NOMO-1 treated with dmso at 0.1 percent for 144 hours (cell line): ENCODE data around the gene RAB26.
A peak's percentile ranks its signal among the peaks of the same experiment; 100 is the strongest.
"Not testable (repeated sequence)": the region's sequence is repeated elsewhere in the genome, so short reads cannot be mapped to it uniquely, and the experiment has no call there.

Source experiments
- DNase-seq: peaks from one replicate; lab custom pipeline; 2025; ENCODE audit not compliant: unreplicated experiment; lab: John Stamatoyannopoulos, UW

Gene RAB26

DNA sequence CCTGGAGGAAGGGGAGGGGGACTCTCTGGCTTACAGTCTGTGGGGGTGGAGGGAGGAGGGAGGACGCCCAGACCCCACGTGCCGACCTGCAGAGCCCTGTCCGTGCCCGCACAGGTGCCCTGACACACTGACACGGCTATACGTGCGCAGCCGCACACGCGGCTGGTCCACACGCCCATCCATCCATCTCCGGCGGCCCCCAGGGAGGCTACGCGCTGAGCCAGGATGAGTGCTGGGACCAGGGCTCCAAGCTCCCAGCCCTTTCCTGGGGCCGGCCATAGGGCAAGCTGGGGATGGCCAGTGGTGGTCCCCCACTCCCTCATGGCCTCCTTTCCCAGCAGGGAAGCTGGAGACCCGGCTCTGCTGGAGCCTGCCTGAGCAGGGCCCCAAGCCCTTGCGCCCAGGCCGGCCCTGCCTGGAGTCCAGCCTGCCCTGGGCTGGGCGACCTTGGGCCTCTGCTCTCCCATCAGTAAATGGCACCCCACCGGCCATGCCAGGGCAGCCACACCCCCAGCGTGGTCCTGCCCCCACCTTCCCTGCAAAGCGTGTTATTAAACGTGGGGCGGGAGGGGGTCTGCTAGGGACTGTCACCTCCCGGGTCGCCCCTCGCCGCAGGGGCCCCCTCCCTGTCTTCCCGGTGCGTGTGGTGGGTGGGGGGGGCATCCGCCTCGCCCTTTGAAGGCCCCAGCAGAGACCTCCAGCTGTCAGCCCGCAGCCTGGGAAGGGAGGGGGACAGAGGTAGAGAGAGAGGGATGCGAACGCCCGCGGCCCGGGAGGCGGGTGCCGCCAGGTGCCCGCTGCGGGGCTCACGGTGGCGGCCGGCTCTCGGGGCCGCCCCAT, 47.1 kb downstream of the RAB26 start:
- DNase-seq = no peak

DNA sequence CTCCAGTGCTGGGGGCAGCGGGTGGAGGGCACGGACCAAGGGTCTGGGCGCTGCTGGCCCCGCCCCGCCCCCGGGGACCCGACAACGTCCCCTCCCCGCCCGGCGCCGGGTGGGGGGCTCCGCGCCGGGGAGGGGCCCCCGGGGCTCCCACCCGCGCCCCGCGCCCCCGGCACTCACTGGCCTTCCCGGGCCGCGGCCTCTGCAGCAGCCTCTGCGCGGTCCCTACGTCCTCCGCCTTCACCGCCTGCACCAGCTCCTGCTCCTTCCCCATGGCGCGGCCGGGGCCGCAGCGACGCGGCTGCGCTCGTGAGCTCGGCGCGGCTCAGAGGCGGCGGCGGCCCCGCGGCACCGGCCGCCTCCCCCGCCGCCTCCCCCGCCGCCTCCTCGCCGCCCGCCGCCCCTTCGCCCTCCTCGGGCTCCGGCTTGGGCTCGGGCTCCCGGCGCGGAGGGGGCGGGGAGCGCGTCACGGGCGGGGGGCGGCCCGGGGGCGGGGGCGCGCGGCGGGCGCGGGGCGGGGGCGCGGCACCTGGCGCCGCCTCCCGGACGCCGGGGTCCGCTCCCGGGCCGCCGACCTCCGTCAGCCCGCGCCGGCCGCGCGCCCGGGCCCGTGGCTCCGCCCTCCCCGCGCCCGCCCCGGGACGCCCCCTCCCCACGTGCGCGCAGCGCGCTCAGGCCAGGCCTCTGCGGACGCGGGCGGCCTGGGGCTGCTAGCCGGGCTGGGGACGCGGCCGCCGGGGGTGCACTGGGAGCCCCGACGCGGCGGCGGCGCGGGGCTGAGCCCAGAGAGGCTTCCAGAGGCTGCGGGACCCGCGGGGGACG, 47.9 kb downstream of the RAB26 start, which contains the start of gene CASKIN1:
TSS of gene CASKIN1 (minus strand) at position 444 of the 819 bp plus-strand sequence. CDS start at position 271, 173 bp downstream.
- peak; percentile 11 for DNase-seq

DNA sequence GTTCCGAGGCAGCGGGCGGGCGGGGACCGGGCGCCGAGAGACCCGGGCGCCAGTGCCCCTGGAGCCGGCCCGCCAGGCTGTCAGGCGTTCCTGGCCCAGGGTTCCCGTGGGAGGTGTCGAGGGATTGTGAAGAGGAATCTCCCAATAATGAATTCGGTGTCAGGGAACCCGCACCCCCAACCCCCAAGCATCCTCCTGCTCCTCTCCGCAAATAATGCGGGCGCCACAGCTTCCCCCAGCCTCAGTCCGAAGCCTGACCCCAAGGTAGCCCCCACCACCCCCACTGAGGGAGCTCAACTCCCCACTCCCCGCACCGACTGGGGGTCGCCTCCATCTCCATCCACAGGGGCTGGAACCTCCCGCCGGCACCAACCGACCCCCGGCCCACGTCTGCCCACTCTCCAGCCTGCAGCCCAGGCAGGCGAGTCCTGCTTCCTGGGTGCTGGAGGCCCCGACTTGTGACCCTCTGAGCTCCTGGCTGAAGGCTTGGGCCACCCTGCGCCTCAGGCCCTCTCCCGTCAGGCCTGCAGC, 48.6 kb downstream of the RAB26 start:
- no peak for DNase-seq

- no peak for DNase-seq
These were observed 49.3 kb downstream of the RAB26 start for GRCh38 chr16:2197765-2198164.

DNA sequence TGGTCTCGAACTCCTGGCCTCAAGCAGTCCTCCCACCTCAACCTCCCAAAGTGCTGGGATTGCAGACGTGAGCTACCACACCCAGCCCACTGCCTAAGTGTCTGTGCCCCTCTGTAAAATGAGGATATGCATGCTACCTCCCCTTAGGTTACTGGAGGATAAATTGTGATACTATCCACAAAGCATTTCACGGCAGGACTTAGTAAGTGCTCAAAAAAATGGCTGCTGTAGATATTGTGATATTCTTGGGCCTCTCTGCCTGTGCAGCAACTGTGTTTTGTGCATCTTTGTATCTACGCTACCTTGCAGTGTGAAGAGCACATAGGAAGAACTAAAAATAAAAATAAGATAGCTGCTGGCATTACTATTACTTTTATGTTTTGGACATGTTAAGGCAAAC, 49.9 kb downstream of the RAB26 start:
- DNase-seq = no peak

- no peak for DNase-seq
These were observed 50.7 kb downstream of the RAB26 start for GRCh38 chr16:2199095-2199494.

- no peak for DNase-seq
These were observed 51.3 kb downstream of the RAB26 start for GRCh38 chr16:2199621-2200139.

- DNase-seq = no peak
These were observed 51.9 kb downstream of the RAB26 start for GRCh38 chr16:2200313-2200712.

DNA sequence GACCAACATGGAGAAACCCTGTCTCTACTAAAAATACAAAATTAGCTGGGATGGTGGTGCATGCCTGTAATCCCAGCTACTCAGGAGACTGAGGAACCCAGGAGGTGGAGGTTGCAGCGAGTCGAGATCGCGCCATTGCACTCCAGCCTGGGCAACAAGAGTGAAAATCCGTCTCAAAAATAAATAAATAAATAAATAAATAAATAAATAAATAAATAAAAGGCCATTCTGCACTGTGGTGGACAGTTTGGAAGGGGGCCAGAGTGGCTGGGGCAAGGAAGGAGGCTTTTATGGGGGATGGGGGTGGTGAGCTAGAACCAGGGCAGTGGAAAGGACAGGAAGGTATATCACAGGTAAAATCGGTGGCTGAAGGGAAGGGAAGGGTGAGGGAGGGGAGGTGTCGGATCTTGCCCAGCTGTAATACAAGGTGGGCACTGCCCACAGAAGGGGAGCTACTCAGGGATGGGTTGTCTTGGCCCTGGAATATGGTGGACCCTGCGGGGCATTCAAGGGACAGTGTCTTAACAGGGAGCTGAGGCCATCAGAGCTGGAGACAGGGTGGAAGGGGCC, 54.8 kb downstream of the RAB26 start:
- DNase-seq = not testable (repeated sequence)
